TTC549 (cell line): ENCODE data around the gene PSMB10.
"Not testable (repeated sequence)": the region's sequence is repeated elsewhere in the genome, so short reads cannot be mapped to it uniquely, and the experiment has no call there.

Source experiments
- FAIRE-seq: peaks from 2 replicates; lab custom pipeline; 2012; peaks lifted over from hg19 to GRCh38; lab: Jason Lieb, UNC

PSMB10 gene

GRCh38 chr16:67924140-67924906 is 12.3 kb downstream of the PSMB10 start:
- no peak for FAIRE-seq

GRCh38 chr16:67923414-67924116 is 13.1 kb downstream of the PSMB10 start:
- FAIRE-seq: no peak

GRCh38 chr16:67922740-67923139 is 13.9 kb downstream of the PSMB10 start:
- no peak for FAIRE-seq

DNA sequence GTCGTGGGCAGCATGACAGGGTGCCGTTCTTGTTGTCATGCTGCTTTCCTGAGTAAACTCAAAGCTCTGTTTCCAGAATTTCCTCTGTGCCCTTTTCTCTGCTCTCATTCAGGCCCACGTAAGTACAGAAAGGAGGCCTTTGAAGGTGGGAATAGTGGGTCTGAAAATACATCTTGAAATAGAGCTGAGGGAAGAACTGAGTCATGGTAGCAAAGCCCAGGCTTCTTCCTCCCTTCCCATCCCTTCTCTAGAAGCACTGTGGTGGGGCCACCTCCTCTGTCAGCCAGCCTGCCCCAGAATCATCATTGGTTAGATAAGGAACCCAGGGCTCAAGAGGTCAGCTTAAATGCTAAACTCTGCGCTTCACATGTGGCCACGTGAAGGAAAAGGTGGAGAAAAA is 14.4 kb downstream of the PSMB10 start:
- FAIRE-seq: no peak

DNA sequence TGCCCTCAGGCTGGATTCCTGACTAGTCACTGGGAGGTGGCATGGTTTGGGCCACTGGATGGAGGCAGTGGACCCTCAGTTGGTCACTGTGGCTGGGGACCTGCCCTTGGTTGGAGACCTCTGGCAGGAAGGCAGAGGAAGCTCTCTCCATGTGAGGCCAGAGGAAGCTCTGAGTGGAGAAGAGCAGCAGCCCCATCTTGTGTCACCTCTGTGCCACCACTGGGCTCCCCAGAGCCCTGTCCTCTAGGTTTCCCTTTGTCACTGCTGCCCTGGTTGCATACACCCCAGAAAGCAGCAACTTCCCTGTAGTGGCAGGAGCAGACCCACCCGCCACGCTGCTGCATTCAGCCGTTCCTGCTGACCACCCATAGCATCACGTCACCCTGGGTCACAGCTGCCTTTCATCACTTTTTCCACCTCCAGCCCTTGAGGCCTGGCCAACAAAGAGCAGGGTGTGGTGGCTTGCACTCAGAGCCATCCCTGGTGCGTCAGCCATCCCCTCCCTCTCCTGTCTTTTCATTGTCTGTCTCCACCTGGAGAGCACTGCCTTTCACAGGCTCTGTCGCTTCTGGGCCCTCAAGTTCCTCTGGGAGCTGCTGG is 16.9 kb downstream of the PSMB10 start:
- no peak for FAIRE-seq

DNA sequence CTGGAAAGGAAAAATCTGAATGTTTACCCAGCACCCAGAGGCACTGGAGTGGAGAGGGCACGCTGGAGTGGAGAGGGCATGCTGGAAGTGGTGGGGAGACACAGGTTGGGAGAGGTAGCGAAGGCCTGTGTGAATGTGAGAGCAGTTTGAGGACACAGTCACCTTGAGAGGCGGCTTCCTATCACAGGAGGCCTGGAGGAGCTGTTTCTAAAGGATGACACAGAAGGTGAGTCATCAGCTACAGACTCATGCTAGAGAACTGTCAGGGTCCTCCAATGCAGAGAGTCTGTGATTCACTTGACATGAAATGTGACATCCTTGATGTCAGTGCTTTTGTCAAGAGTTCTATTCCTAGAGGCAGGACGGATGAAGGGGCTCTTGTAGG is 18.8 kb downstream of the PSMB10 start:
- no peak for FAIRE-seq

DNA sequence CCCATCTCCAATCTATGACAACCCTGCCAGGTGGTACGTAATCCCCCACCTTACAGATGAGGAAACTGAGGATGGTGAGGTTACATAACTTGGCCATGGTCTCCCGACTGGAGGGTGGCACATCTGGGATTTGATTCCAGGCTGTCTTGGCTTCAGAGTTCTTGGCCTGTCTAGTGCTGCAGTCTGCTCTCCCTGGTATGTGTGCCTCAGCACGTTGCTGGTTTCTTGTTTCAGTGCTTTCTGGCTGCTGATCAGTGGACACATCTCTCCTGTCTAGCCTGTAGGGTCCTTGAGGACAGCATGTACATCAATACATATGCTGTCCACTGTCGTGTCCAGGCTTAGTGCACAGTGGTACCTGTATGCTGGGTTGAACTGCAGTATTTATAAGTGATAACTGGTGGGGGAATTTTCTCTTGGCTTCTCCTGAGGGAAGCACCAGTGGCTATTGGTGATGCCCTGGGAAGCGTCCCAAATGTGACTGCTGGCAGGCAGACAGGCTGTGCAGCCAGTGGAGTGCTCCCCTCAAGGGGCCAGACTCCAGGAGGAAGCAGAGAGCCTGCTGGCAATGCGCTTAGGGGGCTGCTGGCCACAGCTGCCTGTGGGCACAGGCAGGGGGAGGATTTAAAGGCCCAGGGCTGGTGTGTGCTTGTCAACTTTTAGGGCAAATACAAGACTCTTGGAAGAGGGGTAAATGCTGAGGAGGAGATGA is 19.4 kb downstream of the PSMB10 start:
- FAIRE-seq: no peak

DNA sequence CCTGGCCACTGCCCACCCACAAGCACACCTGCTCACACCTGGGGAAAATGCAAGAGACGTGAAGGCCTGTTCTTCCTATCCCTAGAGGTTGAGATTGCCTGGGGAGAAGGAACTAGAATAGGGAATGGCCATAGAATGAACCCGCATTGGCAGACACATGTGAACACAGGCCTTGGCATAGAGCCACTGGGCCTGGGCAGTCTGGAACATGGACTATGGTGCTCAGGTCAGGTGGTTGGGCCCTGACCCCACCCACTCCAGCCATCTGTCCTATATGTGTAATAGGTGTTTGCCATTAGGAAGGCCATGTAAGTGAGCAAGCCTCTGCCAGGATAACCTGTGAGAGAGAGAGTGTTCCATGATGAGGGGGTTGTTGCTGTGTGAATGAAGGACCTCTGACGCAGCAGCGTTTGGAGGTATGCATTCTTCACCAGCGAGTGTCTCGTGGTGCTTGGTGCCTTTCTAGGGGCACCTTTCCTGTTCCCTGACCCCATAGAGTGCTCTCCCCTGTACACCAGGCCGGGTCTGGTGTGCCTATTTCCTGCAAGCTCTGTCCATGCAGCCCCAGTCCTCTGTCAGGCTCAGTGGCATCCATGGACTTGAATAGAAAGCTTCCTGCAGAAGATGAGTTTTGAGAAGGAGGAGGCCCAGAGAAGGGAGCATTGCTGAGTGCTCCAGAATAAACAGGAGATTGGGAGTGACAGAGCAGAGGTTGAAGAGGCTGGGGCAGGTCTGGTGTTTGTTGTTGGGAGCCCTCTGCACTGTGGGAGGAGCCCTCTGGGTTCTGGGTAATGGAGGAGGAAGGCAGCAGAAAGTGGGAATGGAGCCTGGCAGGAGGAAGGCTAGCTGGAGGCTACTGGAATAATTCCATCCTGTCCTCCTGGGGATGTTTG is 20.6 kb downstream of the PSMB10 start:
- FAIRE-seq: no peak

DNA sequence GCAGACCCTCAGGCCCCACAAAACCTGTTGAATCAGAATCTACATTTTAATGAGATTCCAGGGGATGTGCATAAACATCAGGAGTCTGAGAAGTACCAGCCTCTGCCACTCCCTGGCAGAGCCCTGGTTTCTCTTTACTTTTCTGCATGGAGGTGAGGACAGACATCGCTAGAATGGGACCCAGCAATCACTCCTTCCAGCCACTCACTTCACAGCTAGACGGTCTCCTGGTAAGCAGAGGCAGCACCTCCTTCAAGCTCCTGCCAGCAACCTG is 21.2 kb downstream of the PSMB10 start:
- FAIRE-seq: not testable (repeated sequence)

DNA sequence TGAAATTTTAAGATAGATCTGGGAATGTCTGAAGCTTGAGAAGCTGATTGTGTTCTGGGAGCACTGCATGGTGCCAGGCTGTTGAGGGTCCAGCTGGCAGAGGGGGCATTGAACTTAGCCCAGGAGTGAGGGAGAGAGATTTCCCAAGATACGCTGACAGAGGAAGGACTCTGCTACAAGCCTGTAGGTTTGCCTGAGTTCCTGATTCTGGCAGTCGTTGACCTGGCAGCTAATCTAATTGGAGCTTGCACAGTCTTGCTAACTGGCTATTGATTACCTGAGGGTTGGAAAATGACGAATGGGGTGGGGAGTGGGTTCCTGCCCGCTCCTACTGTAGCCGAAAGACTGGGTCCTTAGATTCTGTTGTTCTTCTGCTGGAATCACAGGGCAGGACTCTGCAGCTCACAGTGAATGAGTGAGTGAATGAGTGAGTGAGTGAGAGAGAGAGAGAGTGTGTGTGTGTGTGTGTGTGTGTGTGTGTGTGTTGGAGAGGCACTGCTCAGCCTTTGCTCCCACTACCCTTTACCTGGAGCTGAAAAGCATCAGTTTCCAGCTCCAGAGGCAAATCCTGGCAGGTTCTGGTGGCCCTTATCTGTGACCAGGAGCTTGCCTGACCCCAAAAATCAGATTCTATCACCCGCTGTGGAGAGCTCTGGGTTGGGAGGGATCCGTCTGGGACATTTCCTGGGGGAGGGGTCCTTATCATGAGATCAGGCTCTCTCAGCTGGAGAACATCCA is 21.7 kb downstream of the PSMB10 start:
- no peak for FAIRE-seq

DNA sequence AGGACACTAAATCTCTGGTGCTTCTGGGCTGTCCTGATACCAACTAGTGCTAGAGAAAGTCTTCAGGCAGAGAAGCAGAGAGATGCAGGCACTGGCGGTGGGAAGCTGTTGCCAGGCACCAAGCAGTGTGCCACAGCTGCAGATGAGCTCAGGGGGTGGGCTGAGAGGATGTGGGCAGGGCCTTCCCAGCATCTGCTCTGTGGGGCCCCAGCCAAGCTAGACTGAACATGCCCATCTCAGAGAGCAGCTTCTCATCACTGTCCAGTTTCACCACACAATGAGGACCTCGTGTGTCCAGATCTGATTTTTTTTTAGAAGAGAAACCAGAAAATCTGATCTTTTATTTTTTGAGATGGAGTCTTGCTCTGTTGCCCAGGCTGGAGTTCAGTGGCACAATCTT is 26.5 kb downstream of the PSMB10 start:
- FAIRE-seq: no peak

DNA sequence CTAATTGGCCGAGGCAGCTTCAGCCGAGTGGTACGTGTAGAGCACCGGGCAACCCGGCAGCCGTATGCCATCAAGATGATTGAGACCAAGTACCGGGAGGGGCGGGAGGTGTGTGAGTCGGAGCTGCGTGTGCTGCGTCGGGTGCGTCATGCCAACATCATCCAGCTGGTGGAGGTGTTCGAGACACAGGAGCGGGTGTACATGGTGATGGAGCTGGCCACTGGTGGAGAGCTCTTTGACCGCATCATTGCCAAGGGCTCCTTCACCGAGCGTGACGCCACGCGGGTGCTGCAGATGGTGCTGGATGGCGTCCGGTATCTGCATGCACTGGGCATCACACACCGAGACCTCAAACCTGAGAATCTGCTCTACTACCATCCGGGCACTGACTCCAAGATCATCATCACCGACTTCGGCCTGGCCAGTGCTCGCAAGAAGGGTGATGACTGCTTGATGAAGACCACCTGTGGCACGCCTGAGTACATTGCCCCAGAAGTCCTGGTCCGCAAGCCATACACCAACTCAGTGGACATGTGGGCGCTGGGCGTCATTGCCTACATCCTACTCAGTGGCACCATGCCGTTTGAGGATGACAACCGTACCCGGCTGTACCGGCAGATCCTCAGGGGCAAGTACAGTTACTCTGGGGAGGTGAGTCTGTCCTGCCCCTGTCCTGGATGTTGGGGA is 27.5 kb downstream of the PSMB10 start:
- no peak for FAIRE-seq

DNA sequence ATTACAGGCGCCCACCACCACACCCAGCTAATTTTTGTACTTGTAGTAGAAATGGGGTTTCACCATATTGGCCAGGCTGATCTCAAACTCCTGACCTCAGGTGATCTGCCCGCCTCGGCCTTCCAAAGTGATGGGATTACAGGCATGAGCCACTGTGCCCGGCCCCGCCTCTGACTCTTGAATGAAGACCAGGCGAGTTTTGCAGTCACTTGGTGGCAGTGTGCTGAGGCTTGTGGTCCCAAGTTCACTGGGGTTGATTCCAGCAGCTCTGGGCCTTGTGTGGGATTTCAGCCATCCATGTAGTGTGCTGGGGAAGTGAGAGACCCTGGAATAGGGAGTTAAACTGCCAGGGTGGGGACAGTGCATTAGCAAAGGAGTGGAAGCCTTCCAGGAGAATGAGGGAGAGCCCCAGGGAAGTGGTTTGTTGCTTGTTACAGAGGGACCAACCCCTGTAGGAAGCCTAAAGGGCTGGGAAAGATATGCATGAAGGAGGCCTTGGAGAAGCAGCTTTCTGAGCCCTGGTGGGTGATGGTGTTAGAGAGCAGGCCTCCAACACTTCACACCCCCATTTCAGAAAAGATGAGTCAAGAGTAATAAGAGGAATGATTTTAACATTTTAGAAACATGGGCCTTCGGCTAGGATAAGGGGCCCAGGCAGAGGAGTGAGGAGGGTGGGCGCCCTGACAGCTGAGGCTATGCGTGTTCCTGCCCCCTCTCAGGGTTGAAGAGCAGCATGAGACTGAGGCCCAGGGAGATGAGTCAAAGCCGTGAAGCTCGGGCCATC is 29.1 kb downstream of the PSMB10 start:
- no peak for FAIRE-seq

- FAIRE-seq: no peak
Observed at GRCh38 chr16:67902831-67903230, 33.8 kb downstream of the PSMB10 start.

DNA sequence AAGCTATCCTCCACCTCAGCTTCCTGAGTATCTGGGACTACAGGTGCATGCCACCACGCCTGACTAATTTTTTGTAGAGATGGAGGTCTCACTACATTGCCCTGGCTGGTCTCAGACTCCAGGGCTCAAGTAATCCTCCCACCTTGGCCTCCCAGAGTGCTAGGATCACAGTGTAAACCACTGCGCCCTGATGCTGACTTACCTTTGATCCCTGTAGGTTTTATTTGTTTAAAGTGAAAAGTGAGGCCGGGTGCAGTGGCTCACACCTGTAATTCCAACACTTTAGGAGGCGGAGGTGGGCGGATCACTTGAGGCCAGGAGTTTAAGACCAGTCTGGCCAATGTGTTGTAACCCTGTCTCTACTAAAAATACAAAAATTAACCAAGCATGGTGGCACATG is 34.9 kb downstream of the PSMB10 start:
- FAIRE-seq: no peak

- no peak for FAIRE-seq
Observed at GRCh38 chr16:67897231-67897630, 39.4 kb downstream of the PSMB10 start.

- FAIRE-seq: no peak
Observed at GRCh38 chr16:67893743-67894399, 42.8 kb downstream of the PSMB10 start.

DNA sequence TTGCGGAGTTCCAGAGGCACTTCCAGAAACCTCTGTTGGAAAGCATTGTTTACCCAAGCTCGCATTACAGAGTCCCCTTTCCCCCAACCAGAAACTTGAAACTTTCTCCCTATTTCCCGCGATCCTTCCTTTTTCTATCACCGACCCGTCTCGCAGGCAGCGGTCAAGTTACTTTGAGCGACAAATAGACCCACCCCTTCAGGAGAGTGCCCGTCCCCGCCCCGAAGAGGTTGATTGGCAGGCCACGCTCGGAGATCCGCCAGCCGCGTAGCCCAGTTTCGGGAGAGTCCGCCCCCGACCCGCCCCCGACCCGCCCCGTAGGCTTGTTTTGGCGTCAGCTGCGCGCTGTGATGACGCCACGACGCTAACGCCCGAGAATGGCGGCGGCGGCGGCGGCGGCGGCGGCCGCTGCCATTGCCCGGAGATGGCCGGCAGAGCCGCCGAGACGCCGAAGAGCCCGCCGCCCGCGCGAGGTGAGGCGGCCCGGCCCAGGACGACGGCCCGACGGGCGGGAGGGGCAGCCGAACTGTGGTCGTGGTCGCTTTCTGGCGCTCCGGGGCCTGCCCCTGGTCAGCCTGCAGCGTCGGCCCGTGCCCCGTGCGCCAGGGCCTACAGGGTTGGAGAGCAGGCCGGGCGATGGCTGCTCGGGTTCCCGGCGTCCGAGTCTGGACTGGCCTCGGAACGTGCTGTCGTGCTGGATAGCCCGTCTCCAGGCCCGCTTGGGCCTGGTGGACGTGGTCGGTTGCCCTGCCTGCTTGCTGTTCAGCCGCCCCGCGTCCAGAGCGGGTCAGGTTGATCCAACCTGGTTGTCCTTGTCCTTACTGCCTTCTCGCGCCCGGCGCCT is 43.5 kb downstream of the PSMB10 start, which contains the start of gene PSKH1:
TSS of gene PSKH1 (plus strand) at position 356 of the 844 bp plus-strand sequence. CDS start 15,496 bp downstream, outside the sequence.
- no peak for FAIRE-seq
